Bronchial epithelial cell (primary cell): ENCODE results near the gene OVOL1. TPM values are rescaled to one million over a fixed set of nuclear protein-coding genes. Genes with fewer than 3 reads are reported as not detected.
"Not testable (repeated sequence)": the region's sequence is repeated elsewhere in the genome, so short reads cannot be mapped to it uniquely, and the experiment has no call there.

Experiments
- DNase-seq: peaks from one replicate; pipeline ENCODE4 v3.0.0-alpha.2; 2010; ENCODE audit warnings: low read depth
- FAIRE-seq: peaks from 2 replicates; lab custom pipeline; 2011; peaks lifted over from hg19 to GRCh38; lab: Jason Lieb, UNC
- H3K27me3 ChIP-seq: 2 replicates; pipeline ENCODE4 v1.5.1; 2011; ENCODE audit warnings: low read length; ENCODE audit not compliant: control insufficient read depth, insufficient read depth
- H3K36me3 ChIP-seq: 2 replicates; pipeline ENCODE4 v1.5.1; 2011; ENCODE audit warnings: low read length; ENCODE audit not compliant: control insufficient read depth, insufficient read depth
- H3K4me3 ChIP-seq: 2 replicates; pipeline ENCODE4 v1.5.1; 2011; ENCODE audit warnings: mild to moderate bottlenecking, low read depth, low read length, control low read depth
- CTCF ChIP-seq: IDR thresholded peaks from 2 replicates; pipeline ENCODE4 v1.5.1; 2011; ENCODE audit warnings: mild to moderate bottlenecking, moderate library complexity, low read length, control low read depth, inconsistent platforms; ENCODE audit not compliant: insufficient read depth, severe bottlenecking
- total RNA-seq: library from RNA; depleted of rRNA; stranded (reverse); fragments of >200 nt; gene quantifications from 2 replicates; pipeline ENCODE4 v1.2.1, GENCODE V29; 2014

OVOL1 gene
- total RNA-seq, 1 donor from 2014 or later: 6.3 TPM

DNA sequence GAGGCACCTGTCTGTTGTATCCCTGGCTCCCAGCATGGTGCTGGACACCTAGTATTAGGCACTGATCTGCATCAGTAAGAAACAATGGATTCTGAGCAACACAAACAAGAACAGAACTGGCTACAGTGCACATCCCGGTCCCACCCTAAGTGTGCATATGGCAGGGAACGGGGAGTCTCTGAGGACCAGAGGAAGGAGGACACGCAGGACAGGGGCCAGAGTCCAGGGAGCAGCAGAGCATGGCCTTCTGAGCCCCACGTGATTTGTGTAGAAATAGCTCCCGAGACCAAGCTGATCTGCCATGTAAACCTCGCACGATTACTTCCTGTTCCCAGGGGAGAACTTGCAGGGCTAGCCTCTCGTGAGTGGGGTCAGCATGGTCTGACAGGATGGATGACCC, 34.2 kb downstream of the OVOL1 start:
- TF ChIP-seq CTCF: no peak
- DNase-seq (no peak), FAIRE-seq (no peak)
- H3K4me3 ChIP-seq: no peak overlapping the region
- no peaks in the 10 kb centered on the region for H3K27me3 ChIP-seq
- H3K36me3 ChIP-seq: no peaks in the 10 kb centered on the region

- H3K4me3 ChIP-seq: no peak overlapping the region
- FAIRE-seq (no peak), DNase-seq (no peak)
- H3K36me3 ChIP-seq: no peaks in the 10 kb centered on the region
- TF ChIP-seq CTCF: no peak
- H3K27me3 ChIP-seq: no peaks in the 10 kb centered on the region
Measured at GRCh38 chr11:65822776-65823528, 36.1 kb downstream of the OVOL1 start.

- TF ChIP-seq CTCF: no peak
- FAIRE-seq (no peak), DNase-seq (no peak)
- no peaks in the 10 kb centered on the region for H3K36me3 ChIP-seq
- peaks cover 1% of the 10 kb centered on the region for H3K27me3 ChIP-seq
- no peak overlapping the region for H3K4me3 ChIP-seq
Measured at GRCh38 chr11:65826984-65827735, 40.3 kb downstream of the OVOL1 start.

- no peak for TF ChIP-seq CTCF
- DNase-seq (no peak), FAIRE-seq (no peak)
- Histone ChIP-seq H3K4me3 (no peak overlapping the region), H3K36me3 (no peaks in the 10 kb centered on the region), H3K27me3 (peaks cover 1% of the 10 kb centered on the region)
Measured at GRCh38 chr11:65829459-65829858, 42.6 kb downstream of the OVOL1 start.

- not testable (repeated sequence) for H3K36me3 ChIP-seq, H3K27me3 ChIP-seq, DNase-seq, H3K4me3 ChIP-seq
- FAIRE-seq: peak; percentile 68
Measured at GRCh38 chr11:65832231-65832630, 45.4 kb downstream of the OVOL1 start.

- peak; percentile 67 for DNase-seq
Measured at GRCh38 chr11:65833297-65834030, 46.6 kb downstream of the OVOL1 start, which contains the start of gene SNX32. TSS of gene SNX32 (plus strand) at chr11:65833963. CDS start at chr11:65834066, 103 bp downstream.

More at GRCh38 chr11:65833297-65834030, 46.6 kb downstream of the OVOL1 start, which contains the start of gene SNX32:
- peaks cover 1% of the 10 kb centered on the region for H3K27me3 ChIP-seq
- TF ChIP-seq CTCF: no peak
- H3K4me3 ChIP-seq: peak within 1 kb of the TSS; percentile 39
- no peak for FAIRE-seq
- no peaks in the 10 kb centered on the region for H3K36me3 ChIP-seq
